Neural progenitor cell (in vitro differentiated cells): ENCODE measurements around the gene GIMAP6. TPM values are rescaled to one million over a fixed set of nuclear protein-coding genes. Genes with fewer than 3 reads are reported as not detected.
"Not testable (repeated sequence)": the region's sequence is repeated elsewhere in the genome, so short reads cannot be mapped to it uniquely, and the experiment has no call there.

Source experiments
- DNase-seq: peaks from one replicate; pipeline ENCODE4 v3.0.0-alpha.2; 2016; ENCODE audit warnings: low spot score
- H2AFZ ChIP-seq: fragments of 200-600 bp; sonication (generic); replicated peaks from 2 replicates; pipeline ENCODE4 v1.6.1; 2016; ENCODE audit warnings: antibody characterized with exemption
- H3F3A ChIP-seq: fragments of 200-600 bp; sonication (generic); 2 replicates; pipeline ENCODE4 v1.6.1; 2016; ENCODE audit warnings: antibody characterized with exemption, low read depth
- H3K27ac ChIP-seq: fragments of 200-600 bp; sonication (generic); 2 replicates; pipeline ENCODE4 v1.5.1; 2016; ENCODE audit warnings: mild to moderate bottlenecking
- H3K27me3 ChIP-seq: fragments of 200-600 bp; sonication (generic); 2 replicates; pipeline ENCODE4 v1.6.1; 2016; ENCODE audit warnings: mild to moderate bottlenecking, moderate library complexity
- H3K36me3 ChIP-seq: fragments of 200-600 bp; sonication (generic); 2 replicates; pipeline ENCODE4 v1.5.1; 2016
- H3K4me1 ChIP-seq: fragments of 200-600 bp; sonication (generic); 2 replicates; pipeline ENCODE4 v1.6.1; 2016; ENCODE audit warnings: mixed run types
- H3K4me2 ChIP-seq: fragments of 200-600 bp; sonication (generic); 2 replicates; pipeline ENCODE4 v1.6.1; 2016
- H3K4me3 ChIP-seq: fragments of 200-600 bp; sonication (generic); 2 replicates; pipeline ENCODE4 v1.5.1; 2016
- H3K79me2 ChIP-seq: fragments of 200-600 bp; sonication (generic); 2 replicates; pipeline ENCODE4 v1.6.1; 2016; ENCODE audit warnings: low read depth
- H3K9ac ChIP-seq: fragments of 200-600 bp; sonication (generic); 2 replicates; pipeline ENCODE4 v1.6.1; 2016
- H3K9me3 ChIP-seq: fragments of 200-600 bp; sonication (generic); 2 replicates; pipeline ENCODE4 v1.5.1; 2016; ENCODE audit warnings: low read depth
- H4K20me1 ChIP-seq: fragments of 200-600 bp; sonication (generic); 2 replicates; pipeline ENCODE4 v1.6.1; 2016; ENCODE audit warnings: low read depth
- H3K27ac Mint-ChIP-seq: 3 replicates; pipeline ENCODE4 v1.8.0; 2021; ENCODE audit warnings: mixed read lengths
- H3K27me3 Mint-ChIP-seq: 2 replicates; pipeline ENCODE4 v1.8.0; 2022; ENCODE audit warnings: low read depth, mild to moderate bottlenecking, inconsistent platforms, moderate library complexity, mixed read lengths; ENCODE audit not compliant: insufficient read depth
- H3K36me3 Mint-ChIP-seq: 3 replicates; pipeline ENCODE4 v1.8.0; 2021; ENCODE audit warnings: mixed read lengths
- H3K4me1 Mint-ChIP-seq: 3 replicates; pipeline ENCODE4 v1.8.0; 2021; ENCODE audit warnings: mixed read lengths
- H3K4me3 Mint-ChIP-seq: 3 replicates; pipeline ENCODE4 v1.8.0; 2021; ENCODE audit warnings: mild to moderate bottlenecking, moderate library complexity, mixed read lengths
- H3K9me3 Mint-ChIP-seq: 3 replicates; pipeline ENCODE4 v1.8.0; 2020; ENCODE audit warnings: mixed read lengths
- EZH2 ChIP-seq: fragments of 200-600 bp; sonication (generic); IDR thresholded peaks from 2 replicates; pipeline ENCODE4 v1.6.1; 2017; ENCODE audit warnings: antibody characterized with exemption, mild to moderate bottlenecking, moderate library complexity
- EZH2phosphoT487 ChIP-seq: fragments of 200-600 bp; sonication (generic); IDR thresholded peaks from 2 replicates; pipeline ENCODE4 v1.6.1; 2017; ENCODE audit warnings: antibody characterized with exemption
- total RNA-seq: library from RNA; depleted of rRNA; stranded (reverse); fragments of >200 nt; gene quantifications from 2 replicates; pipeline ENCODE4 v1.2.3, GENCODE V29; 2015; ENCODE audit warnings: low replicate concordance
- TF ChIP-seq, protein P1 (sequence below): fragments of 200-600 bp; sonication (generic); IDR thresholded peaks from 2 replicates; pipeline ENCODE4 v1.5.1; 2017; ENCODE audit warnings: antibody characterized with exemption, mild to moderate bottlenecking

The GIMAP6 gene
- total RNA-seq, 1 donor from 2014 or later: not detected

DNA sequence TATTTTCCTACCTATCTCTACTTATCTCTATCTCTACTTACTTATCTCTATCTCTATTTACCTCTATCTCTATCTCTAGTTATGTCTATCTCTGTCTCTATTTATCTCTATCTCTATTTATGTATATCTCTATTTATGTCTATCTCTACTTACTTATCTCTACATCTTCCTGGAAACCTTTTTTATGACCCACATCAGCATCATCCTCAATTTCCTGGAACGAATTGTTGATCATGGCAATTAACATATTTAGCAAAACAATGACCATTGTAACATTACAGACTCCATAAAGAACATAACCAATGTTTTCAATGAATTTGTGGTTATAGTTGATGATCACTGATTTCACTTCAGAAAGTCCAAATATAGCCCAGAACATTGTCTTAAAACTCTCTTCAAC is 18.3 kb downstream of the GIMAP6 start:
- Histone ChIP-seq H3K27ac (no peak overlapping the region), H3K9me3 (no peaks in the 10 kb centered on the region), H3F3A (no peaks in the 10 kb centered on the region), H3K4me1 (peaks cover 3% of the 10 kb centered on the region), H3K27me3 (no peaks in the 10 kb centered on the region), H4K20me1 (no peaks in the 10 kb centered on the region), H3K4me3 (no peak overlapping the region), H3K9ac (no peak overlapping the region), H3K36me3 (no peaks in the 10 kb centered on the region), H3K4me2 (no peak overlapping the region), H3K79me2 (no peaks in the 10 kb centered on the region), H2AFZ (no peak overlapping the region)
- Mint-ChIP-seq H3K27me3 (peaks cover 5% of the 10 kb centered on the region), H3K9me3 (no peaks in the 10 kb centered on the region), H3K4me3 (no peak overlapping the region), H3K36me3 (no peaks in the 10 kb centered on the region), H3K4me1 (no peaks in the 10 kb centered on the region), H3K27ac (no peak overlapping the region)
- no peak for DNase-seq
- TF ChIP-seq, protein P1, sequence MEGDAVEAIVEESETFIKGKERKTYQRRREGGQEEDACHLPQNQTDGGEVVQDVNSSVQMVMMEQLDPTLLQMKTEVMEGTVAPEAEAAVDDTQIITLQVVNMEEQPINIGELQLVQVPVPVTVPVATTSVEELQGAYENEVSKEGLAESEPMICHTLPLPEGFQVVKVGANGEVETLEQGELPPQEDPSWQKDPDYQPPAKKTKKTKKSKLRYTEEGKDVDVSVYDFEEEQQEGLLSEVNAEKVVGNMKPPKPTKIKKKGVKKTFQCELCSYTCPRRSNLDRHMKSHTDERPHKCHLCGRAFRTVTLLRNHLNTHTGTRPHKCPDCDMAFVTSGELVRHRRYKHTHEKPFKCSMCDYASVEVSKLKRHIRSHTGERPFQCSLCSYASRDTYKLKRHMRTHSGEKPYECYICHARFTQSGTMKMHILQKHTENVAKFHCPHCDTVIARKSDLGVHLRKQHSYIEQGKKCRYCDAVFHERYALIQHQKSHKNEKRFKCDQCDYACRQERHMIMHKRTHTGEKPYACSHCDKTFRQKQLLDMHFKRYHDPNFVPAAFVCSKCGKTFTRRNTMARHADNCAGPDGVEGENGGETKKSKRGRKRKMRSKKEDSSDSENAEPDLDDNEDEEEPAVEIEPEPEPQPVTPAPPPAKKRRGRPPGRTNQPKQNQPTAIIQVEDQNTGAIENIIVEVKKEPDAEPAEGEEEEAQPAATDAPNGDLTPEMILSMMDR: no peak
- TF ChIP-seq EZH2phosphoT487 (no peak), EZH2 (no peak)

DNA sequence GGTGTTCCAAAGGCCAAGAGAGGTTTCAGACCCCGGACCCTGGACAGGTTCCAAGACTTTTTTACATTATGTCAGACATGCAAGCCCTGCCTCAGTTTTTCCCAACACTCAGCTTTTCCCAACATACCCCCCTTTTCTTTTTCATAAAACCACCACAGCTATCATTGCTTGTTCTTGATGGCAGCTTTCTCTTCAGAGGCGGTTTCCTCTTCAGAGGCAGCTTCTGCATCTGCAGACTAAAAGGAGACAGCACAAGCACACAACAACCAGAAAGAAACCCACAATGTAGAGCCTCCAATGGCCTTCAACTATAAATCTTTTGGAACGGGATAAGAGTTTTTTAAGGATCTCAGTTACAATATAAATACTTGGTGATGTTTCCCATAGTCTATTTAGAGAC is 19.3 kb downstream of the GIMAP6 start:
- Histone ChIP-seq H3K79me2 (no peaks in the 10 kb centered on the region), H3K36me3 (no peaks in the 10 kb centered on the region), H3K9me3 (no peaks in the 10 kb centered on the region), H4K20me1 (no peaks in the 10 kb centered on the region), H3K4me3 (no peak overlapping the region), H3K27ac (no peak overlapping the region), H3K4me2 (no peak overlapping the region), H3K4me1 (peaks cover 3% of the 10 kb centered on the region), H3K9ac (no peak overlapping the region), H3F3A (no peaks in the 10 kb centered on the region), H3K27me3 (no peaks in the 10 kb centered on the region), H2AFZ (no peak overlapping the region)
- no peak for TF ChIP-seq EZH2phosphoT487
- TF ChIP-seq EZH2: no peak
- TF ChIP-seq, protein P1: no peak
- no peaks in the 10 kb centered on the region for H3K36me3 Mint-ChIP-seq
- no peak for DNase-seq
- peaks cover 5% of the 10 kb centered on the region for H3K27me3 Mint-ChIP-seq
- no peaks in the 10 kb centered on the region for H3K9me3 Mint-ChIP-seq
- H3K27ac Mint-ChIP-seq: no peak overlapping the region
- H3K4me1 Mint-ChIP-seq: no peaks in the 10 kb centered on the region
- H3K4me3 Mint-ChIP-seq: no peak overlapping the region

DNA sequence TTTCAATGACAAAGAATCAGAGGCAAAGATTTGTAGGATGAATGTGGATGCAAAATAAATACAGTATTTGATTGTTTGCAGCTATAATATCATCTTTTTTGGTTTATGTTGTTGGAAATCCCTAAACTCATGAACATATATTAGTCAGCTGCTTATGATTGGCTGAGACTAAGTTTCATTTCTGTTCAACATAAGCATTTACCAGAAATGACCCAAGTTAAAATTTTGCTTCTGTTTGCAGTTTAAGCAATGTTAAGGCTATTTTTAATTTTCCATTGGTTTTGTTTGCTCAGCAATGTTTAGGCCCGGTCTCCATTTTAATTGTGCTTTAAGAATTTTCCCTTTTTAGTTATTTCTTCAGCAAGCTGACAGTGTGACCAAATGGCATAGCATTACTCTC is 22.0 kb downstream of the GIMAP6 start:
- peaks cover 3% of the 10 kb centered on the region for H3K27me3 Mint-ChIP-seq
- no peak overlapping the region for H3K4me2 ChIP-seq
- no peak overlapping the region for H2AFZ ChIP-seq
- no peak overlapping the region for H3K27ac ChIP-seq
- H4K20me1 ChIP-seq: no peaks in the 10 kb centered on the region
- peaks cover 3% of the 10 kb centered on the region for H3K4me1 ChIP-seq
- H3K36me3 ChIP-seq: no peaks in the 10 kb centered on the region
- no peak overlapping the region for H3K4me3 ChIP-seq
- H3K36me3 Mint-ChIP-seq: no peaks in the 10 kb centered on the region
- H3K27ac Mint-ChIP-seq: no peak overlapping the region
- H3K27me3 ChIP-seq: no peaks in the 10 kb centered on the region
- TF ChIP-seq, protein P1: no peak
- TF ChIP-seq EZH2phosphoT487 (no peak), EZH2 (no peak)
- H3K9me3 Mint-ChIP-seq: peaks cover 6% of the 10 kb centered on the region
- no peak overlapping the region for H3K4me3 Mint-ChIP-seq
- no peak for DNase-seq
- H3K9ac ChIP-seq: no peak overlapping the region
- no peaks in the 10 kb centered on the region for H3K9me3 ChIP-seq
- no peaks in the 10 kb centered on the region for H3K79me2 ChIP-seq
- no peaks in the 10 kb centered on the region for H3F3A ChIP-seq
- H3K4me1 Mint-ChIP-seq: no peaks in the 10 kb centered on the region

DNA sequence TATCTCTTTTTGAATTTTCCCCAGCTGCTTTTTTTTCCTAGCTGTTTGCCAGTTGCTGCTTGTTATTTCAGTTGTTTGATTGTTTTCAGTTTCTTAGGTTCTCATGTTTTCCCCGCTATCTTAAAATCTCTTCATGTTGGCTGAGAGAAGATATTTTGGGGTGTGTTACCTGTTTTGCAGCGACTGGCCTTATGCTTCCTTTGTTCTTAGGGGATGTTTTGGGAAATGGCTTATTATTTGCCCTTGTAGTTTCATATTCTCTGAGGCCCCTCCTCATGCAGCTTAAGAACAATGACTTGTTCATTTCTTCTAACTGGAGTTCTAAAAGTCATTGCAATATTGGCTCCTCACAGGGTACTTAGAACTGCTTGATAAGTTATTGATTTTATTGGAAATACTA is 28.6 kb downstream of the GIMAP6 start:
- H3K36me3 Mint-ChIP-seq, H2AFZ ChIP-seq, H3K27me3 ChIP-seq, H3K27ac ChIP-seq, H3K4me3 Mint-ChIP-seq, H4K20me1 ChIP-seq, H3K9me3 ChIP-seq, H3K27ac Mint-ChIP-seq, H3K4me1 ChIP-seq, H3K4me3 ChIP-seq, H3K4me1 Mint-ChIP-seq, H3F3A ChIP-seq, H3K4me2 ChIP-seq, H3K36me3 ChIP-seq, DNase-seq, H3K27me3 Mint-ChIP-seq, H3K9ac ChIP-seq, H3K79me2 ChIP-seq: not testable (repeated sequence)
- peaks cover 26% of the 10 kb centered on the region for H3K9me3 Mint-ChIP-seq
